Measurements from ENCODE around the gene PNPLA7. TPM values are rescaled to one million over a fixed set of nuclear protein-coding genes. Genes with fewer than 3 reads are reported as not detected.

PNPLA7 gene
- total RNA-seq, 4 donors from 2014 or later, result 0.26 to 25.7 (median 3.4) TPM

DNA sequence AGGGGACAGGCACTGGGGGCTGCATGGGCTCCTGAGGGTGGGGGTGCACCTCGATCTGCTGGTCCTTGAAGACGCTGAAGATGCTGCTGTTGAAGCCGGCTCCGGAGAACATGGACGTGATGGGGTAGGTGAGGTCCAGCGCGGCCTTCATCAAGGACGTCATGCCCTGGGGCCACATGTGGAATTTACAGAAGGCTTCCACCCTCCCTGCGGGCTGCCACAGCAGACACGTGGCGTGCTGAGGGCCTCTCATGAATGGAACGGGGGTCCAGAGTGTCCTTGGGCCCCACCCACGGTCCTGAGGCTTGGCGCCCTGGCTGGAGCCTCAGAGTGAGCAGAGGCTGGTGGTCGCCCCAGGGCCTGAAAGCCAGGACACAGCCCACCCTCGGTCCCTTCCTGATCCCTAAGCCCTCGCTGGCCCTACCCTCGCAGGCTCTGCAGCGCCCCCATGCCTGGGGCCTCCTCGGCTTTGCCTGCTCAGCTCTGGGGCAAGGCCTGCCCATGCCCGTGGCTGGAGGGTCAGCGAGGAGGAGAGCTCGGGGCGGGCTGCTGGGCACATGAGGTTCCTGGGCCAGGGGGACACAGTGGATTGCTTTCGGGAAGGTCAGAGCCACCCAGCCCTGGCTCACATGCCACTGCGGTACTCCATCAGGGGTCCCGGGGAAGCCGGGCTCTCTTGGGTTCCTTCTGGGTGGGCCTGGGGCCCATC lies 85.8 kb downstream of the PNPLA7 start:
- no peak for TF ChIP-seq POLR2A (IDR thresholded peaks at IDR 0.05)
- TF ChIP-seq, protein P1, sequence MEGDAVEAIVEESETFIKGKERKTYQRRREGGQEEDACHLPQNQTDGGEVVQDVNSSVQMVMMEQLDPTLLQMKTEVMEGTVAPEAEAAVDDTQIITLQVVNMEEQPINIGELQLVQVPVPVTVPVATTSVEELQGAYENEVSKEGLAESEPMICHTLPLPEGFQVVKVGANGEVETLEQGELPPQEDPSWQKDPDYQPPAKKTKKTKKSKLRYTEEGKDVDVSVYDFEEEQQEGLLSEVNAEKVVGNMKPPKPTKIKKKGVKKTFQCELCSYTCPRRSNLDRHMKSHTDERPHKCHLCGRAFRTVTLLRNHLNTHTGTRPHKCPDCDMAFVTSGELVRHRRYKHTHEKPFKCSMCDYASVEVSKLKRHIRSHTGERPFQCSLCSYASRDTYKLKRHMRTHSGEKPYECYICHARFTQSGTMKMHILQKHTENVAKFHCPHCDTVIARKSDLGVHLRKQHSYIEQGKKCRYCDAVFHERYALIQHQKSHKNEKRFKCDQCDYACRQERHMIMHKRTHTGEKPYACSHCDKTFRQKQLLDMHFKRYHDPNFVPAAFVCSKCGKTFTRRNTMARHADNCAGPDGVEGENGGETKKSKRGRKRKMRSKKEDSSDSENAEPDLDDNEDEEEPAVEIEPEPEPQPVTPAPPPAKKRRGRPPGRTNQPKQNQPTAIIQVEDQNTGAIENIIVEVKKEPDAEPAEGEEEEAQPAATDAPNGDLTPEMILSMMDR (IDR thresholded peaks at IDR 0.05), result no peak
- intact Hi-C loops (cut with DNase I; ENCODE audit: low total_unique reads), result no loop called here
- Histone ChIP-seq H3K9me3 (no peaks in the 10 kb centered on the region), H3K27ac (no peak overlapping the region), H3K36me3 (no peaks in the 10 kb centered on the region), H3K4me3 (no peak overlapping the region), H3K4me1 (peaks cover 0 to 6% of the 10 kb centered on the region in 2 donors), H3K27me3 (no peaks in the 10 kb centered on the region)
- DNase-seq, result no peak

DNA sequence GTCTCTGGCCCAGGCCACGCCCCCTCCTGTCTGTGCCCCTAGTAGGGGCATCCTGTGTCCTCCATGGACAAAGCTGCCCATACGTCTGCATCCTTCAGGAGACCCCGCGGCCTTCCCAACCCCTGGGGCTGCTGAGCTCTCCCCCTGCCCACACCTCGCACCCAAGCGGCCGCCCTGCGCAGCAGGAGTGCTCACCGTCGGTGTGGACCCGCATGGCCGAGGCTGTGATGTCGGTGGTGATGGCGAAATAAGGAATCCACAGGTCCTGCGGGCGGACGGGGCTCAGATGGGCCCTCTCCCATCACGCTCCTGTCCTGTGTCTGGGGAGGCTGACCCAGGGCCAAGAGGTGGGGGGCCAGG lies 86.3 kb downstream of the PNPLA7 start:
- no peak for DNase-seq
- TF ChIP-seq, protein P1 (IDR thresholded peaks at IDR 0.05), result no peak
- TF ChIP-seq POLR2A (IDR thresholded peaks at IDR 0.05), result no peak

DNA sequence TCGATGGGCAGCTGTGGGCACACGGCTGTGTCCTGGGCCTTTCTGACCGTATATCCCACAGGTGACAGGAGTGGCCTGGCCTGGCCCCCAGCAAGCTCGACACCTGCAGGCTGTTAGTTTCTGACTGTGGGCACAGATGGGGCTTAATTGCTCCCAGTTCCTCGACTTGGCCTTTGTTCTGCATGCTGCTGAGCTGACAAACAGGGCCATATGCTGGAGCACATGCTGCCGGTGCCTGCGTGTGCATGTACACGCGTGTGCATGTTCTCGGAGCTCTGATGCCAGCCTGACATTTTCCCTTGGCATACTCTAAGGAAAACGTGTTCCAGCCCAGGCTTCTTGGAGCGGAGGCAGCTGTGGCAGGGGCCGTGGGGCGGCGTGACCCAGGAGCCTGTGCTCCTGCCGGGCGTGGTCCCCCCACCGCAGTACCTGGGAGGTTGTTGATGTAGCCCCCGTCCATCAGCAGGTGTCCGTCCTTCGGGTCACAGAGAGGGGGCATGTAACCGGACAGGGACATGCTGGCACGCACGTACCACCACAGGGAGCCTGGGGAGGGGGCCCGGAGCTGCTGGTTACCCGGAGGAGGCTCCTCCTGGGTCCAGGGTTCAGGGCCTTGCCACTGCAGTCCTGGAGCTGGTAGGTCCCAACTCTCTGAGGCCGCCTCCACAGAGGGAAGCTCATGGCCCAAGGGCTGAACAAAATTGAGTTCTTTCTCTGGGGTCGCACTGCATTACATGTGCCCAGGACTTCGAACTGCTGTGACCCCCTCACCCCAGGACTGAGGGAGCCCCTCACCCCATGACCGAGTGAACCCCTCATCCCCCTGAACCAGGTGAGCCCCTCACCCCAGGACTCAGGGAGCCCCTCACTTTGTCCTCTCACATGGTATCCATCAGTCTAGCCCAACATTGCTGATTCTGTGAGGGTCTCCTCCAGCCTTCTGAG lies 86.9 kb downstream of the PNPLA7 start:
- intact Hi-C loops (cut with DNase I; ENCODE audit: low total_unique reads), result no loop called here

More for the DNA sequence above, 86.3 kb downstream of the PNPLA7 start:
- no peak overlapping the region for H3K27ac ChIP-seq
- peaks cover 0 to 7% of the 10 kb centered on the region in 2 donors for H3K4me1 ChIP-seq
- H3K4me3 ChIP-seq, result no peak overlapping the region
- no peaks in the 10 kb centered on the region for H3K27me3 ChIP-seq
- H3K36me3 ChIP-seq, result no peaks in the 10 kb centered on the region
- intact Hi-C loops (cut with DNase I; ENCODE audit: low total_unique reads), result no loop called here
- no peaks in the 10 kb centered on the region for H3K9me3 ChIP-seq

DNA sequence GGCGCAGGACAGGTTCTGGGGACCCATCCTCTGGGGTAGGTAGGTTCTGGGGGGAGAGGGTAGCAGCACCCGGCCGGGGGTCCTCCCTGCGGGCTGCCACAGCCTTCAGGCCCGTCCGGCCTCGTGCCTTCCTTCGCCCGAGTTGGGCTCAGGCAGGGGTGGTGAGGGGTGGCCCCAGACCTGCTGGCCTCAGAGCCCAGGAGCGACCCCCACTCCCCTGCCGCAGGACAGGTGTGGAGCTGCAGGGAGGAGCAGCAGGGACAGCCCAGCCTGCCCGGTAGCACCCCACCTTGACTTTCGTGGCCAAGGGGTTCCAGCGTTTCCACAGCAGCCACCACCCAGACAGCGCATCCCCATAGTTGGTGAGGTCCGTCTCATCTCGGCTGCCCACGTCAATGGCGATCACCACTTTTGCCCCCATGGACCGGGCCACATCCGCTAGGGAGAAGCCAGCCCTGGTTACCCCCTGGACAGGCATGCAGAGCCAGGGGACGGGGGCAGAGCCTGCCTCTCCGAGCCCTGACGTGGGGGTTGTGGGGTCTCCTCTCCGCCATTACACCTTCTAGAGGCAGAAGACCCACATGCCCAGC lies 87.7 kb downstream of the PNPLA7 start:
- H3K9me3 ChIP-seq, result no peaks in the 10 kb centered on the region
- H3K4me3 ChIP-seq, result no peak overlapping the region
- H3K4me1 ChIP-seq, result peaks cover 0 to 16% of the 10 kb centered on the region in 2 donors
- no peaks in the 10 kb centered on the region for H3K27me3 ChIP-seq
- H3K27ac ChIP-seq, result no peak overlapping the region
- intact Hi-C loops (cut with DNase I; ENCODE audit: low total_unique reads), result no loop called here
- no peaks in the 10 kb centered on the region for H3K36me3 ChIP-seq
- TF ChIP-seq, protein P1 (IDR thresholded peaks at IDR 0.05), result no peak
- no peak for TF ChIP-seq POLR2A (IDR thresholded peaks at IDR 0.05)
- no peak for DNase-seq

More for the DNA sequence above, 86.9 kb downstream of the PNPLA7 start:
- TF ChIP-seq, protein P1 (IDR thresholded peaks at IDR 0.05), result no peak
- no peak for TF ChIP-seq POLR2A (IDR thresholded peaks at IDR 0.05)
- no peaks in the 10 kb centered on the region for H3K27me3 ChIP-seq
- H3K27ac ChIP-seq, result no peak overlapping the region
- DNase-seq, result no peak
- H3K4me1 ChIP-seq, result peaks cover 0 to 13% of the 10 kb centered on the region in 2 donors
- no peaks in the 10 kb centered on the region for H3K36me3 ChIP-seq
- no peaks in the 10 kb centered on the region for H3K9me3 ChIP-seq
- H3K4me3 ChIP-seq, result no peak overlapping the region
